COLO668 (cell line): ENCODE results near the gene MCHR2.

Source experiments
- DNase-seq: peaks from one replicate; lab custom pipeline; 2025; ENCODE audit not compliant: unreplicated experiment; lab: John Stamatoyannopoulos, UW

MCHR2 gene

GRCh38 chr6:99905209-99906106 lies 88.6 kb downstream of the MCHR2 start:
- peak; percentile 7 for DNase-seq

- DNase-seq, result no peak
Measured at GRCh38 chr6:99901596-99902384, 92.2 kb downstream of the MCHR2 start.

DNA sequence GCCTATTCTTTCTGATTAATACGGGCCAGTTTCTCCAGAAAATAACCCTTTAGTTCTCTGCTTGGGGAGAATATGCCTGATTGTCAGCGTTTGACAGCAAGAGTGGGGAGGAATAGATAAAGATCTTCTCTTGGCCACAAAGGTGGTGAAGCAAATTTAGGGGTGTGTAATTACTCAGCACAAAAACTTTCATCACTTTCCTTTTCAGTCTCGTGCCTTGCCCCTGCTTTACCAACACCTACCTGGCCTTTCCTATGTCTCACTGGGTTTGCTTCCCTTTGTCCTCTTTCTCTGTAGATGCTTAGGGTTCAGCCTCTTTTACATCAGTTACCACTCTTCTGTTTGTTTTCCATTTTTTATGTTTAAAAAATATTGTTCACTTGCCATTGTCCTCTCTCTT lies 99.2 kb downstream of the MCHR2 start:
- DNase-seq, result no peak

DNA sequence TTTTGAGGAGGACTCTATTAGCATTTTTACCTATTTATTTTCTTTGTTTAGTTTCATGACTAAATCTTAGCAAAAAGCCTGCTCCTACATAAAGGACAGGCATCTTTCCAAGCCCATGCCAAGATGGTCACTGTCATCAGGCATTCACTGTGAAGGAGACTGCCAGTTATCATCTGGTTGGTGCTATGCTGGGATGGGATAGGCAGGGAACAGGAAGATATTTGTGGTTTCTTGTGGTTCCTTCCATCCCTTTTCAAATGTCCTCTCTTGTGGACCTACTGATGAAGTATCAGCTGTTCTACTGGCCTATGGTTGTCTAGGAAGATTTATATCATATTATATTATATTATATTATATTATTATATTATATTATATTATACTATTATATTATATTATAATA lies 107.0 kb downstream of the MCHR2 start:
- no peak for DNase-seq

DNA sequence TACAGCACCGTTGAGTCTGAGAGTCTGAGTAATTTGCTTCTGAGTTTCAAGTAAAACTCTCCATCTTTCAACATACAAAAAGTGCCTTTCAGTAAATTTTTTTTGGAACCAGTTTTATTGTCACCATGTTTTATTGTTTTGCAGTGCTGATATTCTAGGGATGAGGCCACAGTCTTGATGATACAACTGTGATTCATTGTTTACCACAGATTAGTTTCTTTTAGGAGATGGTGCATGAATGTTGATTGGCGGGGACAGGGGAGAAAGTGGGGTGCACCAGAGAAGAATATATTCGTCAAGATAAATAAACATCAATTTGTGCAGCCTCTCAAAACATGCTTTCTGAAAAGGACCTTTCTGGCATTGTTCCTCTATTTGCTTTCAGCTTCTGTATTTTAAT lies 109.0 kb downstream of the MCHR2 start:
- no peak for DNase-seq

- DNase-seq, result no peak
Measured at GRCh38 chr6:99882128-99882702, 111.8 kb downstream of the MCHR2 start.

GRCh38 chr6:99879431-99879830 lies 114.6 kb downstream of the MCHR2 start:
- DNase-seq, result no peak

GRCh38 chr6:99875068-99875467 lies 119.0 kb downstream of the MCHR2 start:
- no peak for DNase-seq

DNA sequence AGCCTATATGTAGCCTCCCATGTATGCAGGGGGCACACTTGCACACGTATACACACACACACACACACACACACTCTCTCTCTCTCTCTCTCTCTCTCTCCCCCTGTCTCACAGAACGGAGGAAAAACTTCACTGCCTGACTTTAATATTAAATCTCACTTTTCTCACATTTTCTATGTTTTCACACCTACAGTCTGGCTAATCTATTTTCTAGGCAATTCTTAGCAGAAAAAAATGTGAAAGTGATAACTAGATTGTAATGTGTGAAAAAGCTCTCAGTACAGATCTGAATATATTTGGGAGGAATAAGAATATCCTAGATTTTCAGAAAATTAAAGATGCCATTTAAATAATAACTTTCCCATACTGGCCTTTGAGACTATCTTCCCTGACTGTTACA lies 120.9 kb downstream of the MCHR2 start:
- DNase-seq, result no peak

DNA sequence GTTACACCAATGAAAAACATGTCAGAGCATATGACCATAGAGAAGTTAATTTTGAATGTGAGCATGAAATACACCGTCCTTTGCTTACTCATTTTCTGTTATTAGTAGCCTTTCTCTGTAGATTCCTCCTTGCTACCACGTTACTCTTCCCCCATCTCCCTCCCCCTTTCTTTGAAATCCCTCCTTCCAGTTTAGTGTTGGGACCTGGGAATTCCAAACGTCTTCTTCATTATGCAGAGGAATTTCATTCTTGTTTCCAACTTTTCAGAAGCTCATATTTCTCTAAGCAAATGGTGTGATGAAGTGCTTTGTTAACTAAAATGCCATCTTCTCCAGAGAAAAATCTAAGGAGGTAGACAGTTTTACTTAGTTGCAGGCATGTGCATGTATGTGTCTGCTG lies 122.4 kb downstream of the MCHR2 start:
- DNase-seq, result no peak
